Pulmonary artery endothelial cell (primary cell): ENCODE measurements around the gene CDR2. TPM values are rescaled to one million over a fixed set of nuclear protein-coding genes. Genes with fewer than 3 reads are reported as not detected.
"Not testable (repeated sequence)": the region's sequence is repeated elsewhere in the genome, so short reads cannot be mapped to it uniquely, and the experiment has no call there.

ENCODE experiments used
- DNase-seq: peaks from one replicate; pipeline ENCODE4 v3.0.0-alpha.2; 2011; ENCODE audit warnings: low read depth, low spot score
- total RNA-seq: library from RNA; depleted of rRNA; stranded (reverse); fragments of >200 nt; gene quantifications from 2 replicates; pipeline ENCODE4 v1.2.3, GENCODE V29; 2014

CDR2 gene
- total RNA-seq, 1 donor from 2014 or later = 42.9 TPM

GRCh38 chr16:22311520-22311919 is 62.9 kb downstream of the CDR2 start:
- no peak for DNase-seq

GRCh38 chr16:22308824-22309520 is 65.4 kb downstream of the CDR2 start:
- no peak for DNase-seq

GRCh38 chr16:22307838-22308237 is 66.6 kb downstream of the CDR2 start:
- DNase-seq = no peak

- no peak for DNase-seq
Observed at GRCh38 chr16:22306788-22307187, 67.6 kb downstream of the CDR2 start.

GRCh38 chr16:22304411-22304810 is 70.0 kb downstream of the CDR2 start:
- DNase-seq = no peak

- no peak for DNase-seq
Observed at GRCh38 chr16:22302776-22303363, 71.5 kb downstream of the CDR2 start.

GRCh38 chr16:22301423-22301822 is 73.0 kb downstream of the CDR2 start:
- not testable (repeated sequence) for DNase-seq

GRCh38 chr16:22300427-22301071 is 73.9 kb downstream of the CDR2 start:
- no peak for DNase-seq

- no peak for DNase-seq
Observed at GRCh38 chr16:22299036-22299435, 75.4 kb downstream of the CDR2 start.

GRCh38 chr16:22297871-22298733 is 76.3 kb downstream of the CDR2 start:
- DNase-seq = peak; percentile 81

GRCh38 chr16:22297114-22297870 is 77.1 kb downstream of the CDR2 start, which contains the start of gene POLR3E:
POLR3E (plus strand) TSS chr16:22297409; CDS start chr16:22302969, 5,560 bp downstream.
- DNase-seq = peak; percentile 88

GRCh38 chr16:22296225-22297113 is 78.0 kb downstream of the CDR2 start:
- DNase-seq = no peak

Other genes starting within 250 kb of the CDR2 start
- 0.07 TPM in 1 of 2 replicates, not detected in the other for gene SDR42E2, start 212.1 kb downstream of the CDR2 start, total RNA-seq
- 29.5 and 36.8 TPM in 2 replicates for gene EEF2K, start 168.3 kb downstream of the CDR2 start, total RNA-seq
- 66.5 and 97.4 TPM in 2 replicates for gene POLR3E, start 77.2 kb downstream of the CDR2 start, total RNA-seq
- gene NPIPB5, start 136.3 kb upstream of the CDR2 start, total RNA-seq = 47.5 and 61.2 TPM in 2 replicates